ENCODE data around the gene FGD5.

DNA sequence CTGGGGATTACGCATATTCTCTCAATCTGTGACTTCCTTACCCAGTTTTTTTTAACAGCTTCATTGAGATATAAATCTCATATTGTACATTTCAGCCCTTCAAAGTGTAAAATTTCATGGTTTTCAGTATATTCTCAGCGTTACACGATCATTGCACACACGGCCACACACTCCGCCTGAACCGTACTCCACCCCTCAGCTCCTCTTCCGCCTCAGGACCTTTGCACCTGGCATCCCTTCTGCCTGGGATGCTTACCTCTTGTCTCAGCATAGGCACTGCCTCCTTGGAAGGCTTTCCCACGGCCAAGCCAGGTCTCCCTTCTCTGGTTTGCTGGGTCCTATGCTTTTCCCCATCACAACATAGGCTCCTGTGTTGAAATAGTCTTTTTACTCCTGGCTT, 71.2 kb downstream of the FGD5 start:
- no peak for TF ChIP-seq POLR2A (IDR thresholded peaks at IDR 0.05)
- TF ChIP-seq, protein P1, sequence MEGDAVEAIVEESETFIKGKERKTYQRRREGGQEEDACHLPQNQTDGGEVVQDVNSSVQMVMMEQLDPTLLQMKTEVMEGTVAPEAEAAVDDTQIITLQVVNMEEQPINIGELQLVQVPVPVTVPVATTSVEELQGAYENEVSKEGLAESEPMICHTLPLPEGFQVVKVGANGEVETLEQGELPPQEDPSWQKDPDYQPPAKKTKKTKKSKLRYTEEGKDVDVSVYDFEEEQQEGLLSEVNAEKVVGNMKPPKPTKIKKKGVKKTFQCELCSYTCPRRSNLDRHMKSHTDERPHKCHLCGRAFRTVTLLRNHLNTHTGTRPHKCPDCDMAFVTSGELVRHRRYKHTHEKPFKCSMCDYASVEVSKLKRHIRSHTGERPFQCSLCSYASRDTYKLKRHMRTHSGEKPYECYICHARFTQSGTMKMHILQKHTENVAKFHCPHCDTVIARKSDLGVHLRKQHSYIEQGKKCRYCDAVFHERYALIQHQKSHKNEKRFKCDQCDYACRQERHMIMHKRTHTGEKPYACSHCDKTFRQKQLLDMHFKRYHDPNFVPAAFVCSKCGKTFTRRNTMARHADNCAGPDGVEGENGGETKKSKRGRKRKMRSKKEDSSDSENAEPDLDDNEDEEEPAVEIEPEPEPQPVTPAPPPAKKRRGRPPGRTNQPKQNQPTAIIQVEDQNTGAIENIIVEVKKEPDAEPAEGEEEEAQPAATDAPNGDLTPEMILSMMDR (IDR thresholded peaks at IDR 0.05): no peak

Measured in vagina (tissue), 2 donors.